GM23338 (cell line): ENCODE data around the gene MTHFD2L. TPM values are rescaled to one million over a fixed set of nuclear protein-coding genes. Genes with fewer than 3 reads are reported as not detected.

Experiments used
- ATAC-seq: fragments of 200-7000 bp; cut with Tn5 transposase; 3 replicates; pipeline ENCODE4 v1.9.1; 2020
- DNase-seq: peaks from one replicate; pipeline ENCODE4 v3.0.0-alpha.2; 2015; ENCODE audit warnings: low spot score
- H2AFZ ChIP-seq: fragments of 200-600 bp; sonication (generic); 2 replicates; pipeline ENCODE4 v1.8.0; 2016; ENCODE audit warnings: antibody characterized with exemption, mild to moderate bottlenecking, moderate library complexity
- H3F3A ChIP-seq: fragments of 200-600 bp; sonication (generic); replicated peaks from 2 replicates; pipeline ENCODE4 v1.8.0; 2017; ENCODE audit warnings: antibody characterized with exemption, mixed run types, low read depth
- H3K27ac ChIP-seq: fragments of 200-600 bp; sonication (generic); 2 replicates; pipeline ENCODE4 v1.6.1; 2016; ENCODE audit warnings: low read depth
- H3K27me3 ChIP-seq: fragments of 200-600 bp; sonication (generic); 2 replicates; pipeline ENCODE4 v1.8.0; 2016; ENCODE audit warnings: mild to moderate bottlenecking, mixed run types, moderate library complexity; ENCODE audit not compliant: insufficient read depth
- H3K36me3 ChIP-seq: fragments of 200-600 bp; sonication (generic); 2 replicates; pipeline ENCODE4 v1.8.0; 2016; ENCODE audit warnings: mild to moderate bottlenecking; ENCODE audit not compliant: insufficient read depth
- H3K4me1 ChIP-seq: fragments of 200-600 bp; sonication (generic); 2 replicates; pipeline ENCODE4 v1.8.0; 2016; ENCODE audit warnings: mild to moderate bottlenecking, moderate library complexity; ENCODE audit not compliant: insufficient read depth
- H3K4me2 ChIP-seq: fragments of 200-600 bp; sonication (generic); 2 replicates; pipeline ENCODE4 v1.7.1; 2017; ENCODE audit warnings: mixed run types
- H3K4me3 ChIP-seq: fragments of 200-600 bp; sonication (generic); 2 replicates; pipeline ENCODE4 v1.6.1; 2016; ENCODE audit warnings: mixed run types
- H3K79me2 ChIP-seq: fragments of 200-600 bp; sonication (generic); replicated peaks from 2 replicates; pipeline ENCODE4 v1.8.0; 2017; ENCODE audit warnings: mild to moderate bottlenecking; ENCODE audit not compliant: insufficient read depth
- H3K9me2 ChIP-seq: fragments of 200-600 bp; sonication (generic); 2 replicates; pipeline ENCODE4 v1.8.0; 2017; ENCODE audit not compliant: insufficient read depth
- H4K20me1 ChIP-seq: fragments of 200-600 bp; sonication (generic); replicated peaks from 2 replicates; pipeline ENCODE4 v1.8.0; 2017; ENCODE audit warnings: mild to moderate bottlenecking; ENCODE audit not compliant: insufficient read depth
- H3K27ac Mint-ChIP-seq: 2 replicates; pipeline ENCODE4 v1.8.0; 2020; ENCODE audit warnings: inconsistent platforms, mild to moderate bottlenecking, moderate library complexity, mixed read lengths
- H3K27me3 Mint-ChIP-seq: 3 replicates; pipeline ENCODE4 v1.8.0; 2022; ENCODE audit warnings: low read depth, mild to moderate bottlenecking, moderate library complexity, mixed read lengths, inconsistent platforms; ENCODE audit not compliant: insufficient read depth, poor library complexity
- H3K36me3 Mint-ChIP-seq: 3 replicates; pipeline ENCODE4 v1.8.0; 2021; ENCODE audit warnings: low read depth, mild to moderate bottlenecking, inconsistent platforms, moderate library complexity, mixed read lengths
- H3K4me1 Mint-ChIP-seq: 3 replicates; pipeline ENCODE4 v1.8.0; 2020; ENCODE audit warnings: mild to moderate bottlenecking, inconsistent platforms, mixed read lengths
- H3K4me3 Mint-ChIP-seq: 3 replicates; pipeline ENCODE4 v1.8.0; 2021; ENCODE audit warnings: moderate library complexity, mild to moderate bottlenecking, inconsistent platforms, mixed read lengths
- H3K9me3 Mint-ChIP-seq: 3 replicates; pipeline ENCODE4 v1.8.0; 2020; ENCODE audit warnings: moderate library complexity, mild to moderate bottlenecking, inconsistent platforms, mixed read lengths
- CREB1 ChIP-seq: fragments of 250-450 bp; sonication (Bioruptor Pico); IDR thresholded peaks from 2 replicates; pipeline ENCODE4 v1.5.0; 2020; ENCODE audit warnings: low read depth, mild to moderate bottlenecking, moderate library complexity
- CTCF ChIP-seq, 2 experiments: fragments of 200-600 bp in 1 of 2; sonication (generic) in 1 of 2; conservative IDR thresholded peaks; 2 replicates each; pipeline versions ENCODE4 v1.5.1 to v1.6.1; 2016 to 2017; ENCODE audit warnings: antibody characterized with exemption in 2 of 2, low read depth in 2 of 2, mild to moderate bottlenecking in 2 of 2, moderate library complexity in 1 of 2
- ETS1 ChIP-seq: IDR thresholded peaks from 2 replicates; pipeline ENCODE4 v1.6.1; 2016; ENCODE audit warnings: antibody characterized with exemption
- EZH2 ChIP-seq: fragments of 200-600 bp; sonication (generic); IDR thresholded peaks from one replicate; pipeline ENCODE4 v1.8.0; 2017; ENCODE audit warnings: antibody characterized with exemption, mild to moderate bottlenecking, low read depth; ENCODE audit not compliant: unreplicated experiment
- EZH2phosphoT487 ChIP-seq: fragments of 200-600 bp; sonication (generic); IDR thresholded peaks from one replicate; pipeline ENCODE4 v1.8.1; 2018; ENCODE audit warnings: antibody characterized with exemption; ENCODE audit not compliant: unreplicated experiment
- JUNB ChIP-seq: IDR thresholded peaks from one replicate; pipeline ENCODE4 v1.6.1; 2016; ENCODE audit warnings: antibody characterized with exemption; ENCODE audit not compliant: unreplicated experiment
- NANOG ChIP-seq: IDR thresholded peaks from 2 replicates; pipeline ENCODE4 v1.6.1; 2016; ENCODE audit warnings: antibody characterized with exemption, borderline replicate concordance
- POLR2AphosphoS5 ChIP-seq: IDR thresholded peaks from 2 replicates; pipeline ENCODE4 v1.6.1; 2016; ENCODE audit warnings: antibody characterized with exemption, low read depth
- REST ChIP-seq: IDR thresholded peaks from one replicate; pipeline ENCODE4 v1.6.1; 2018; ENCODE audit warnings: antibody characterized with exemption; ENCODE audit not compliant: unreplicated experiment
- STAT1 ChIP-seq: IDR thresholded peaks from one replicate; pipeline ENCODE4 v1.6.1; 2016; ENCODE audit warnings: antibody characterized with exemption; ENCODE audit not compliant: unreplicated experiment
- ZNF114 ChIP-seq: fragments of 250-450 bp; sonication (Bioruptor Pico); IDR thresholded peaks from 2 replicates; pipeline ENCODE4 v1.5.0; 2020; ENCODE audit warnings: mild to moderate bottlenecking, moderate library complexity
- ZNF331 ChIP-seq: fragments of 250-450 bp; sonication (Bioruptor Pico); IDR thresholded peaks from 2 replicates; pipeline ENCODE4 v1.5.0; 2020; ENCODE audit warnings: low read depth, mild to moderate bottlenecking, moderate library complexity
- ZNF462 ChIP-seq: fragments of 250-450 bp; sonication (Bioruptor Pico); IDR thresholded peaks from 2 replicates; pipeline ENCODE4 v1.5.0; 2020; ENCODE audit warnings: mild to moderate bottlenecking, moderate library complexity
- polyA plus RNA-seq: library from polyadenylated mRNA; unstranded; fragments of >200 nt; fragmentation: Nextera tagmentation; extraction: Ambion mirVana; gene quantifications from 2 replicates; pipeline ENCODE4 v1.2.1, GENCODE V29; 2016
- total RNA-seq: library from RNA; depleted of rRNA; stranded (reverse); fragments of >200 nt; shearing (Covaris generic); gene quantifications from 2 replicates; pipeline ENCODE4 v1.2.3, GENCODE V29; 2014

MTHFD2L gene
- total and polyA plus RNA-seq, 2 experiments from 2014 or later = 24.4 to 35.7 TPM

GRCh38 chr4:74255096-74255495 lies 97.2 kb downstream of the MTHFD2L start:
- Mint-ChIP-seq H3K4me3 (no peak overlapping the region), H3K27ac (no peak overlapping the region), H3K9me3 (peaks cover 11% of the 10 kb centered on the region; the same call in 2 of the 3 replicates), H3K36me3 (peaks cover 12% of the 10 kb centered on the region), H3K4me1 (no peaks in the 10 kb centered on the region), H3K27me3 (peaks cover 2% of the 10 kb centered on the region)
- Histone ChIP-seq H3K27ac (no peak overlapping the region), H3F3A (no peaks in the 10 kb centered on the region), H3K4me1 (no peaks in the 10 kb centered on the region), H4K20me1 (no peaks in the 10 kb centered on the region), H3K9me2 (0 out of 2 replicates have a peak, but pooled peaks cover 10% of the 10 kb centered on the region), H3K79me2 (no peaks in the 10 kb centered on the region), H3K27me3 (no peaks in the 10 kb centered on the region), H2AFZ (no peak overlapping the region), H3K36me3 (no peaks in the 10 kb centered on the region), H3K4me2 (no peak overlapping the region), H3K4me3 (no peak overlapping the region)
- DNase-seq (no peak), ATAC-seq (no peak)
- TF ChIP-seq ZNF331 (CRISPR knock-in tag) = no peak
- no peak for TF ChIP-seq STAT1
- TF ChIP-seq CREB1 (CRISPR knock-in tag) = no peak
- TF ChIP-seq POLR2AphosphoS5 = no peak
- no peak for TF ChIP-seq REST
- no peak for TF ChIP-seq EZH2
- no peak for TF ChIP-seq CTCF (conservative IDR thresholded peaks at IDR 0.05; ENCODE audit: low read depth in 2 of 2)
- TF ChIP-seq ZNF114 (CRISPR knock-in tag) = no peak
- no peak for TF ChIP-seq EZH2phosphoT487
- TF ChIP-seq JUNB = no peak
- TF ChIP-seq ETS1 = no peak
- TF ChIP-seq ZNF462 (CRISPR knock-in tag) = no peak
- no peak for TF ChIP-seq NANOG
